ENCODE data around the gene STX18. TPM values are rescaled to one million over a fixed set of nuclear protein-coding genes. Genes with fewer than 3 reads are reported as not detected.
"Not testable (repeated sequence)": the region's sequence is repeated elsewhere in the genome, so short reads cannot be mapped to it uniquely, and the experiment has no call there.

STX18 gene
- total RNA-seq, 2 donors from 2014 or later, result 30.8 to 33.5 TPM

DNA sequence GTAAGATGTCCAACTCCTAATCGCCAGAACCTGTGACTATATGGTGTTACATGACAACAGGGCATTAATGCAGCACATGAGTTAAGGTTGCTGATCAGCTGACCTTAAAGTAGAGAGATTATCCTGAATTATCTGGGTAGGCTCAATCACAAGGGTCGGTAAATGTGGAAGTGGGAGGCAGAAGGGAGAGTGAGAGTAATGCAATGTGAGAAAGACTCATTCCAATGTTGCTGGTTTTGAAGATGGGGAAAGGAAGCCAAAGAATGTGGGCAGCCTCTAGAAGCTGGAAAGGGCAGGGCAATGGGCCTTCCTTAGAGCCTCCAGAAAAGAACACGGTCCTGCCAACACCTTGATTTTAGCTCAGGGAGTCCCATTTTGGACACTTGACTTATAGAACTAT is 67.4 kb downstream of the STX18 start:
- H3K4me3 Mint-ChIP-seq, result no peak overlapping the region
- H3K4me1 Mint-ChIP-seq (ENCODE audit: low read depth in 2 of 2), result peaks cover 0 to 9% of the 10 kb centered on the region in 2 donors
- no peak overlapping the region for H3K27ac Mint-ChIP-seq
- H3K36me3 Mint-ChIP-seq, result peaks cover 7% of the 10 kb centered on the region
- H3K27me3 Mint-ChIP-seq, result no peaks in the 10 kb centered on the region
- no peak for ATAC-seq
- no peak for DNase-seq (ENCODE audit: low spot score)
- H3K9me3 Mint-ChIP-seq, result no peaks in the 10 kb centered on the region

DNA sequence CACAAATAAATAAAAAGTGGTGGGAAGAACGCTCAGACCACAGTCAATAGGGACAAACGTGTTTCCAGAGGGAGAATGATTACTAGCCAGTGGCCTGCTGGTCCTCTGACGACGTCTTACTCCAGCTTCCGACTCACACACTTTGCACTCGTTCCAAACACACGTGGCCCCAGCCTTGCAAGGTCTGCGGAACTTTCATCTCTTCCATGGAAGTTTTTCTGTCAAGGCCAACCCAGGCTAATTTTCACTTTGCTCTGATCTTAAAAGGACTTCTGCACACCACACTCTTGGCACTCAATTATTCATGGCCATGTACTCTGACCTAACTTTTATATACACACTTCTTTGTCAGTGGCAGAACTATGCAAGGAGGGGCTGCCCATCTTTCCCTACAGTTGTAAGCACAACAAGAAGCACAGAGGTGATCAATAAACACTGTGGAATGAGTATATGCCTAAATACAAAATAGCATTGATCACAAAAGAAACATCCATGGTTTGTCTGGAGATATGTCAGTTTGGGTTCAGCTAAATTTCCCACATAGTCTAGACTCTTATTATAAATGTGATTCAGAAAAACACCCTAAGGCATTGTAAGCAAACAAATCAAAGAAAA is 69.4 kb downstream of the STX18 start:
- Mint-ChIP-seq H3K36me3 (peaks cover 16% of the 10 kb centered on the region), H3K27me3 (no peaks in the 10 kb centered on the region), H3K9me3 (no peaks in the 10 kb centered on the region), H3K27ac (no peak overlapping the region), H3K4me3 (no peak overlapping the region), H3K4me1 (ENCODE audit: low read depth in 2 of 2) (peaks cover 0 to 14% of the 10 kb centered on the region in 2 donors)
- no peak for DNase-seq (ENCODE audit: low spot score)
- ATAC-seq, result no peak

DNA sequence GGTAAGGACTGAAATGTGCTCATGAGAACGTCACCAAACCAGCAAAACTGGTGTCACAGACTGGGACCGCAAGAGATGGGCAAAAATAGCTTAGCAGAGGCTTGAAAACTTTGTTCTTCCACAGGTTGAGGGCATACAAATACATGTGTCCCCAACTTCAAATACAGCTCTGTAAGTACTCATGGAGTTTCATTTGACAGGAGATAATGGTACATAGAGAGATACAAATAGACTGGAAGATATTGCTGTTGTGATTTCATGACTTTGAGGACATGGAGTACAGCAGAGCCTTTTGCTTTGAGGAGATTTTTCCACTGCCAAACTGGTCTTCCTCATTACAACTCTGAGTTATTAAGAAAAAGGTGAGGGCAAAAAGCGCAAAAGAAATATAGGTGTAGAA is 70.7 kb downstream of the STX18 start:
- H3K36me3 Mint-ChIP-seq, result peaks cover 20% of the 10 kb centered on the region
- H3K27ac Mint-ChIP-seq, result no peak overlapping the region
- H3K4me1 Mint-ChIP-seq (ENCODE audit: low read depth in 2 of 2), result peaks cover 4 to 17% of the 10 kb centered on the region in 2 donors
- no peak for DNase-seq (ENCODE audit: low spot score)
- no peak overlapping the region for H3K4me3 Mint-ChIP-seq
- no peak for ATAC-seq
- H3K27me3 Mint-ChIP-seq, result no peaks in the 10 kb centered on the region
- H3K9me3 Mint-ChIP-seq, result no peaks in the 10 kb centered on the region

DNA sequence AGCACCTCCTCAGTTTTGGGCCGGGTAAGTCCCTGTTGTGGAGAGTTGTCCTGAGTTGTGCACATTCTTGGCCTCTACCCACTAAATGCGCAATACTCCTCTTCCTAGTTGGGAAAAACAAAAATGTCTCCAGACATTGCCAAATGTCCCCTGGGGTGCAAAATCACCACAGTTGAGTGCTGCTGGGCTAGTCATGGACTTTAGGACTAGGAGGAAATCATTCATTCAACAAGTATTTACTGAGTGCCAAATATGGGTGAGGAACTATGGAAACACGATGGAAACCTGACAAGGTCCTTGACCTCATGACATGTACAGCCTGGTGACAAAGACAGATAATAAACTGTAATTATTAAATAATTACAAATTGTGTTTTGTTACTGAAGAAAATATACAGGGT is 71.6 kb downstream of the STX18 start:
- no peak overlapping the region for H3K4me3 Mint-ChIP-seq
- ATAC-seq (no peak), DNase-seq (ENCODE audit: low spot score) (no peak)
- no peak overlapping the region for H3K27ac Mint-ChIP-seq
- H3K36me3 Mint-ChIP-seq, result peaks cover 30% of the 10 kb centered on the region
- no peaks in the 10 kb centered on the region for H3K9me3 Mint-ChIP-seq
- H3K4me1 Mint-ChIP-seq (ENCODE audit: low read depth in 2 of 2), result peaks cover 7 to 21% of the 10 kb centered on the region in 2 donors
- no peaks in the 10 kb centered on the region for H3K27me3 Mint-ChIP-seq

DNA sequence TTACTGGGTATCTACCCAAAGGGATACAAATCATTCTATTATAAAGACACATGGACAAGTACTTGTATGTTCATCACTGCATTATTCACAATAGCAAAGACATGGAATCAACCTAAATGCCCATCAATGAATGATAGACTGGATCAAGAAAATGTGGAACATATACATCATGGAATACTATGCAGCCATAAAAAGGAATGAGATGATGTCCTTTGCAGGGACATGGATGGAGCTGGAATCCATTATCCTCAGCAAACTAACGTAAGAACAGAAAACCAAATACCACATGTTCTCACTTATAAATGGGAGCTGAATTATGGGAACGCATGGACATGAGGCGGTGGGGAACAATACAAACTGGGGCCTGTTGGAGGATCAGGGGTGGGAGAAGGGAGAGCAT is 76.6 kb downstream of the STX18 start:
- H3K36me3 Mint-ChIP-seq, result peaks cover 30% of the 10 kb centered on the region
- not testable (repeated sequence) for H3K27ac Mint-ChIP-seq; DNase-seq (ENCODE audit: low spot score); H3K4me3 Mint-ChIP-seq; H3K9me3 Mint-ChIP-seq; H3K27me3 Mint-ChIP-seq; ATAC-seq
- peaks cover 18 to 23% of the 10 kb centered on the region in 2 donors for H3K4me1 Mint-ChIP-seq (ENCODE audit: low read depth in 2 of 2)

DNA sequence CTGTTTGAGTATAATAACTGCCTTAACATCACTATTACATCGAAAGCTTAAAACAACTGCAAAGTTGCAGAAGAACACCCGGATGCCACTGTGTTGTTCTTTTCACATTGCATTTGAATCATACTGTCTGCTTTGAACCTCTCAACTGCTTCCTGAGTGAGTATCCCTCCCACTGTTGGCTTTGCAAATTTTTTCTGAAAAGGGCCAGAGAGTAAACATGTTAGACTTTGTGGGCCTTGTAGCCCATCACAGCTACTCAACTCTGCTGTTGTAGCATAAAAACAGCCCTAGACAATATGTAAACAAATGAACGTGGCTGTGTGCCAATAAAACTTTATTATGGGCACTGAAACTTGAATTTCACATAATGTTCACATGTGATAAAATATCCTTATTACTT is 78.9 kb downstream of the STX18 start:
- no peak overlapping the region for H3K27ac Mint-ChIP-seq
- no peak for DNase-seq (ENCODE audit: low spot score)
- peaks cover 18 to 20% of the 10 kb centered on the region in 2 donors for H3K4me1 Mint-ChIP-seq (ENCODE audit: low read depth in 2 of 2)
- no peaks in the 10 kb centered on the region for H3K27me3 Mint-ChIP-seq
- peaks cover 28% of the 10 kb centered on the region for H3K36me3 Mint-ChIP-seq
- ATAC-seq, result no peak
- no peaks in the 10 kb centered on the region for H3K9me3 Mint-ChIP-seq
- no peak overlapping the region for H3K4me3 Mint-ChIP-seq

DNA sequence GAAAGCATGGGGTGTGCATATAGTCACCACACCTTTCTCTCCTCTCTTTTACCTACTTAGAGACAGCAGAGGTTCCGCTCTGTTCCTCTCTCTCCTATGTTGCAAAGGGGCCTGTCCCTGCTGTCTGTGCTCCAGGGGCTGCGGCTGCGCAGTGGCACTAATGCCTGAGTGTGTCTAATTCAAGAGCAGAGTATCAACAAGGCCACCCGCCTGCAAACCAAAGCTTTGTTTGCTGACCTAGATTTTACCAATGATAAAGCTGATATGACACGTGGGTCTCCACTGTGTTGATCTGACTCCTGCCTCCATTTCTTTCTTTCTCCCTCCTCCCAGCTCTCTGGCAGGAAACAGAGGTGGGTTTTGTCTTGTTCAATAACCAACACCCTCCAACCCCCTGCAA is 80.0 kb downstream of the STX18 start:
- no peaks in the 10 kb centered on the region for H3K9me3 Mint-ChIP-seq
- peak overlapping the region in 1 of 2 donors; percentile 60 for H3K27ac Mint-ChIP-seq
- peak overlapping the region; percentile 9 for H3K4me3 Mint-ChIP-seq
- peaks cover 18% of the 10 kb centered on the region in 2 donors for H3K4me1 Mint-ChIP-seq (ENCODE audit: low read depth in 2 of 2)
- DNase-seq (ENCODE audit: low spot score) (no peak), ATAC-seq (peak in 1 of 2 donors; percentile 24)
- peaks cover 28% of the 10 kb centered on the region for H3K36me3 Mint-ChIP-seq
- H3K27me3 Mint-ChIP-seq, result no peaks in the 10 kb centered on the region

DNA sequence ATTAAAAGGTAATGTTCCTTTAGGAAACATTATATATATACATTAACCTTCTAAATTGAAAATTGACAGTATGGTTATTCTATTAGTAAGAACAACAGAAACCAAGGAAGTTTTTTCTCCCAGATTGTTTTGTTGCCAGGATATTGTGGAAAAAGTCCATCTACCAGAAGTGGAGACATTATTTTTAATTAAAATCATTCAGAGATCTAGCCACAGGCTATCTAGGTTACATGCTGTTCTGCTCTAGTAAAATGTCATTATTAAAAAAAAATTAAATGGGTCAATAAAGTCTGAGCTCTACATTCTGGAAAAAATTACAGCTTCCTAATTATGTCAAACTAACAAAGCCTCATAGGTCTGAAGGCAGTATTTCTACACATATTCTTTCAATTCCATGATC is 80.7 kb downstream of the STX18 start:
- no peak for DNase-seq (ENCODE audit: low spot score)
- H3K36me3 Mint-ChIP-seq, result peaks cover 23% of the 10 kb centered on the region

DNA sequence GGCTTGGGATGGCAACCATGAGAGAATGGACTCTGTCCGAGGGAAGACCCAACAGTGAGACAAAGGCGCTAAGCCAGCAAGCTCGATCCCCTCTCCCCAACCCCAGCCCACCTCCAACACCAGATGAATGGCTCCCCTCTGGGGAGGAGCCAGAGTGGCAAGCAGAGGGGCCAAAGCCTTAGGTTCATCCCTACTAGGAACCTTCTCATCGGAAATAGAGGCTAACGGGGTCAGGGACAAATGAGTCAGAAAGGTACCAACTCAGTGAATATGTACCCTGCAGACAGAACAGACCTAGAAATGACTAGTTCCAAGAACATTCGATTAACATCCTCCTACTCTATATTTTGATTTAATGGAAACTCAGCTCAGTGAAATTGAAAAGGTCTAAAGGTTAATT is 81.1 kb downstream of the STX18 start:
- Mint-ChIP-seq H3K27me3 (no peaks in the 10 kb centered on the region), H3K4me3 (no peak overlapping the region), H3K36me3 (peaks cover 19% of the 10 kb centered on the region), H3K4me1 (ENCODE audit: low read depth in 2 of 2) (peaks cover 11% of the 10 kb centered on the region in 2 donors), H3K9me3 (no peaks in the 10 kb centered on the region), H3K27ac (no peak overlapping the region)
- ATAC-seq (peak in 1 of 2 donors; percentile 65), DNase-seq (ENCODE audit: low spot score) (no peak)

More for the DNA sequence above, 80.7 kb downstream of the STX18 start:
- Mint-ChIP-seq H3K4me1 (ENCODE audit: low read depth in 2 of 2) (peaks cover 14 to 15% of the 10 kb centered on the region in 2 donors), H3K27ac (peak overlapping the region in 1 of 2 donors; percentile 60), H3K27me3 (no peaks in the 10 kb centered on the region), H3K4me3 (no peak overlapping the region), H3K9me3 (no peaks in the 10 kb centered on the region)
- ATAC-seq, result no peak

DNA sequence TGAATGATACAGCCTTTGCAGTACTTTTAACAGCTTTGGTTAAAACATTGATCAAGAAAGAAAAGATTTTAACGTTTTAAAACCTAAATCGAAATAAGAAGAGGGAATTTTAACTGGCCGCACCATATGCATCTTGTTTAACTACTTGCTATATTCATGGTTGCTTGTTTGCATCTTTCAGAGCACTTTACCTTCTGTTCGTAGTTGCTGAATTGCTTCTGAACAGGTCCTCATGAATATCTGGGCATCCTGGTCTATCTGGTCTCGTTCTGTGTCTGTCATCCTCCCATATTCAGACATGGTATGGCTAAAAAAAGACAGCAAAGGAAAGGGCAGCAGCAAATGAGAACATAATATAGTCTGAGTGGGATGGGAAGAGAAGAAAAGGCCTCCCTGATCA is 82.7 kb downstream of the STX18 start:
- ATAC-seq, result no peak
- H3K27ac Mint-ChIP-seq, result no peak overlapping the region

DNA sequence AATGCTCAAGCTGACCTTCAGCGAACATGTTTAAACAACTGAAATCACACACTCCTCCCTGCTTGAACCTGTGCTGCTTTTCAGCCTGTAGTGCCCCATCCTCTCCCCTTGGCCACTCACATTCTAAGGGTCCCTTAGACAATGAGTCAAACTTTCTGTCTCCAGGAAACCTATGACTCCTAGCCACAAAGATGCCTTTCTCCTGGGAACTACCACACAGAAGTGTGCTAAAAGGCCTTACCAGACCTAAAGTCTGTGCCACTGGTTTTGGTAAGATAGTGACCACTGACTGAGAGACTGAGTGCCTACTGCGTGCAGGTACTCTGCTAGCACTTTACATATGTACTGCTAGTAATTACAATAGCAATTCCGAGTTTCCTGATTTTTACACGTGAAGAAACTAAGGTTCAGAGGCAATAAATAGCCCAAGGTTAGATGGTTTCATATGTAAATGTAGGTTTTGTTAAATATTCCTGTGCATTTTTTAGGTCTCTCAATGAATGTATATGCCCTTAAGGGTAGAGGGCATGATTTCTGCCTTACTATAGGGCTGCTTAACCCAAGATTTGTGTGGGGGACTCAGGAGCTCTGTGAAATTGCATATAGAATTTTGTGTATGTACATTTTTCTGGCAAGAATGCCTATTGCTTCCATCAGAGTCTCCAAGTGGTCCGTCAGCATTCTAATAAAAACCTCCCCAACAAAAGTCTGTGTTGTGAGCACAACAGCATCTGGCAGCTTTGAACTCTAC is 83.9 kb downstream of the STX18 start:
- H3K36me3 Mint-ChIP-seq, result peaks cover 13% of the 10 kb centered on the region
- H3K4me1 Mint-ChIP-seq (ENCODE audit: low read depth in 2 of 2), result peaks cover 11% of the 10 kb centered on the region in 2 donors
- H3K27me3 Mint-ChIP-seq, result no peaks in the 10 kb centered on the region
- no peak overlapping the region for H3K27ac Mint-ChIP-seq
- H3K4me3 Mint-ChIP-seq, result no peak overlapping the region
- DNase-seq (ENCODE audit: low spot score) (no peak), ATAC-seq (no peak)
- H3K9me3 Mint-ChIP-seq, result no peaks in the 10 kb centered on the region

More for the DNA sequence above, 82.7 kb downstream of the STX18 start:
- Mint-ChIP-seq H3K27me3 (no peaks in the 10 kb centered on the region), H3K9me3 (no peaks in the 10 kb centered on the region), H3K4me3 (no peak overlapping the region), H3K36me3 (peaks cover 8% of the 10 kb centered on the region), H3K4me1 (ENCODE audit: low read depth in 2 of 2) (peaks cover 11% of the 10 kb centered on the region in 2 donors)
- no peak for DNase-seq (ENCODE audit: low spot score)

DNA sequence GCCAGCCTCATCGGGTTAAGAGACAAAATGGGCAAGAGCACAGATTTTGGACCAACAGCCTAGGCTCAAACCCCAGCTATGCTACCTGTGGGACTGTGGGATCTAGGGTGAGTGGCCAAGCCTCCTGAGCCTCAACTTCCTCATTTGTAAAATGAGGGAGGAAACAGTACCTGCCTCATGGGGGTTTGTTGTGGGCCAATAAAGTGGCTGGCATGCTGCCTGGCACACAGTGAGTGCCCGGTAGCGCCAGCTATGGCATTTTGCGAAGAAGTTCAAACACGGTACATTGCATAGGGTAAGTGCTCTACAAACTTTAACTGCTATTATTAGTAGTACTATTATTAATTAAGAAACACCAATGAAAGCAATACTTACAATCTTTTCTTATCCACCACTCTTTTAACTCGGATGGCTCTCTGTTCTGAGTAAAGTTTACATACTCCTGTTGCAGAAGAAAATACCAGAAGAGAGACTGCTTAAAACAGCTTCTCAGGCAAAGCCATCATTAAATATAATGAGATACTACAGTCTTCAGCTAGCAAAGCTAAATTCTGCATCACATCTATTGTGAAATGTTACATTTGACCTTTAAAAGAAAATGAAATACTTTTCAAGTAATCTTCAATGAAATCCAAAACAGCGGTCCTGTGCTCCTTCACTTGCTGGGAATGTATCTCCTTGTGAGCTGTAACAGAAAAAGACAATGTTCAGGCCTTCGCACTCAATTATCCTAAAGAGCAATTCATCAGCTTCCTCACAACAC is 84.9 kb downstream of the STX18 start:
- Mint-ChIP-seq H3K9me3 (no peaks in the 10 kb centered on the region), H3K27ac (no peak overlapping the region)

DNA sequence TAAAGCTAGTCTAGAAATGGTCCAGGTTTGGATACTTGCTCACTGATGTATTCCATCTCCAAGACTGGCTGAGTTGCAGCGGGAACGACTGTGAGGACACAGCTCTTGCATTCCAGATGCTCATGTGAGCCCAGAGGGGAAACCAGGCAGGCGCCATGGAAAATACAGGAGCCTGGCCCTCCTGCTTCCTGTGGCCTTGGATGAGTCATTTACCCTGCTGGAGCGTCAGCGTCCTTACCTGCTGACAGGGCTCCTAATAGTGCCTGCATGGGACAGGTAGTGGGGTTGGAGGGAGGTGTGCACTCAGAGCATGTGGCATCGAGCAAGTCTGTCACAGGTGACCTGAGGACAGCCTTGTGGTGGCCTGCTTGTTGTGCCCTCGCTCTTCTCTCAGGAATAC is 85.5 kb downstream of the STX18 start:
- H3K27ac Mint-ChIP-seq, result no peak overlapping the region
- H3K9me3 Mint-ChIP-seq, result no peaks in the 10 kb centered on the region
- no peaks in the 10 kb centered on the region for H3K27me3 Mint-ChIP-seq
- no peak for DNase-seq (ENCODE audit: low spot score)
- ATAC-seq, result no peak
- no peak overlapping the region for H3K4me3 Mint-ChIP-seq
- H3K4me1 Mint-ChIP-seq (ENCODE audit: low read depth in 2 of 2), result peaks cover 0 to under 1% of the 10 kb centered on the region in 2 donors
- H3K36me3 Mint-ChIP-seq, result peaks cover 13% of the 10 kb centered on the region

More for the DNA sequence above, 84.9 kb downstream of the STX18 start:
- Mint-ChIP-seq H3K4me3 (no peak overlapping the region), H3K4me1 (ENCODE audit: low read depth in 2 of 2) (peaks cover 6 to 7% of the 10 kb centered on the region in 2 donors), H3K27me3 (no peaks in the 10 kb centered on the region), H3K36me3 (peaks cover 13% of the 10 kb centered on the region)
- DNase-seq (ENCODE audit: low spot score), result no peak
- ATAC-seq, result no peak

All from natural killer cell treated with Interleukin-12 subunit alpha and Interleukin-12 subunit beta and Interleukin-15 and Interleukin-18, amount 100 ng/mL, for 72 hours (primary cell).